GM12872 (cell line): ENCODE results near the gene STX10.

Experiments used
- TF ChIP-seq, protein P1 (sequence below): IDR thresholded peaks from 3 replicates; pipeline ENCODE4 v1.5.1; 2011; ENCODE audit warnings: low read depth, mild to moderate bottlenecking, low read length, moderate library complexity; ENCODE audit not compliant: insufficient read depth

The STX10 gene

GRCh38 chr19:13103581-13104359, 46.4 kb downstream of the STX10 start:
- TF ChIP-seq, protein P1, sequence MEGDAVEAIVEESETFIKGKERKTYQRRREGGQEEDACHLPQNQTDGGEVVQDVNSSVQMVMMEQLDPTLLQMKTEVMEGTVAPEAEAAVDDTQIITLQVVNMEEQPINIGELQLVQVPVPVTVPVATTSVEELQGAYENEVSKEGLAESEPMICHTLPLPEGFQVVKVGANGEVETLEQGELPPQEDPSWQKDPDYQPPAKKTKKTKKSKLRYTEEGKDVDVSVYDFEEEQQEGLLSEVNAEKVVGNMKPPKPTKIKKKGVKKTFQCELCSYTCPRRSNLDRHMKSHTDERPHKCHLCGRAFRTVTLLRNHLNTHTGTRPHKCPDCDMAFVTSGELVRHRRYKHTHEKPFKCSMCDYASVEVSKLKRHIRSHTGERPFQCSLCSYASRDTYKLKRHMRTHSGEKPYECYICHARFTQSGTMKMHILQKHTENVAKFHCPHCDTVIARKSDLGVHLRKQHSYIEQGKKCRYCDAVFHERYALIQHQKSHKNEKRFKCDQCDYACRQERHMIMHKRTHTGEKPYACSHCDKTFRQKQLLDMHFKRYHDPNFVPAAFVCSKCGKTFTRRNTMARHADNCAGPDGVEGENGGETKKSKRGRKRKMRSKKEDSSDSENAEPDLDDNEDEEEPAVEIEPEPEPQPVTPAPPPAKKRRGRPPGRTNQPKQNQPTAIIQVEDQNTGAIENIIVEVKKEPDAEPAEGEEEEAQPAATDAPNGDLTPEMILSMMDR: no peak

- TF ChIP-seq, protein P1: no peak
Observed at GRCh38 chr19:13102666-13103580, 47.3 kb downstream of the STX10 start, which contains the start of gene LYL1. LYL1 (minus strand) TSS chr19:13102858; CDS start chr19:13101171, 1,687 bp downstream.

- TF ChIP-seq, protein P1: no peak
Observed at GRCh38 chr19:13102416-13102665, 47.8 kb downstream of the STX10 start.

DNA sequence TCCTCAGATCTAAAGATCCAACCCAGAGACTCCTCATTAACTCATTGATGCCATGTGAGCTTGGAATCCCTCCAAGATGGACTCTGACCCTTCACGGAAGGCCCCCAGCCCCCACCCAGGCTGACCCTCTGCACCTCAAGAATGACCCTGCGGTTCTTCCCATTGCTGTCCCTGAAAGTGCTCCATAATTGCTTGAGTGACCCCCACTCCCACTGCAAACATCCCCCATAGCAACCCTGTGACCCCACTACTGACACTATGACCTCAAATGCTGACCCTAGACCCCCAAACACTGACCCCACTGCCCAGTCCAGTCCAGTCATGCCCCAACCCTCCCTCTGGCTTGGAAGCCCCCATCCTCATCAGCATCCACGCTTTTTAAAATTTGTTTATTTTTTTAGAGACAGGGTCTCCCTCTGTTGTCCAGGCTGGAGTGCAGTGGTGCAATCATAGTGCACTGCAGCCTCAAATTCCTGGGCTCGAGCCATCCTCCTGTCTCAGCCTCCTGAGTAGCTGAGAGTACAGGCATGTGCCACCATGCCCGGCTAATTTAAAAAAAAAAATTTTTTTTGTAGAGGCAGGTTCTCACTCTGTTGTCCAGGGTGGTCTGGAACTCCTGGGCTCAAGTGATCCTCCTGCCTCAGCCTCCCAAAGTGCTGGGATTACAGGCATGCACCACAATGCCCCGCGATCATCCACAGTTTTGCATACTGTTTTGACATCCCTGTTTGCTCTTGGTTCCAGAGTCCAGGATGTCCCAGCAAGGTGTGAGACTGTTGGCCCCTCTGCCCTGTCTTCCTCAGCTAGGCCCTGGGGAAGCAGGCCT, 48.4 kb downstream of the STX10 start:
- TF ChIP-seq, protein P1: no peak

GRCh38 chr19:13100841-13101589, 49.2 kb downstream of the STX10 start:
- TF ChIP-seq, protein P1: peak; percentile 58

- TF ChIP-seq, protein P1: no peak
Observed at GRCh38 chr19:13100031-13100588, 50.1 kb downstream of the STX10 start.
